ENCODE results near the gene KIF25.
"Not testable (repeated sequence)": the region's sequence is repeated elsewhere in the genome, so short reads cannot be mapped to it uniquely, and the experiment has no call there.

KIF25 gene

DNA sequence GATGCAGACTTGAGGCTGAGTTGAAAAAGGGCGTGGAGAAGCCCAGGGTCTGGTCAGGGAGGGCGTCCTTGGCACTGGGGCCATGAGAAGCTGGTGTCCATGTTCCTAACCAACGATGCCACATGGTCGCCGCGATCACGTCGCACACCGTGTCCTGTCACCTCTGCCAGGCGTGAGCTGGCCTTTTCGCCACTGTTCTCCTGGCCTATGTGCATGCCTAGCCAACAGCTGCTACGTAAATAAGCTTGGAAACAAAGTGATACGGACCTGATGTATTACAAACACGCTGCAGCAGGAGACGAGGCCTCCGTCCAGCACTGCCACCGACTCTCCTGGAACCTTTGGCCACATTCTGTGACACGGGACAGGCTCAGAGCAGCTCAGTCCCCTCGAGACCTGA lies 22.0 kb upstream of the KIF25 start:
- DNase-seq, result no peak

DNA sequence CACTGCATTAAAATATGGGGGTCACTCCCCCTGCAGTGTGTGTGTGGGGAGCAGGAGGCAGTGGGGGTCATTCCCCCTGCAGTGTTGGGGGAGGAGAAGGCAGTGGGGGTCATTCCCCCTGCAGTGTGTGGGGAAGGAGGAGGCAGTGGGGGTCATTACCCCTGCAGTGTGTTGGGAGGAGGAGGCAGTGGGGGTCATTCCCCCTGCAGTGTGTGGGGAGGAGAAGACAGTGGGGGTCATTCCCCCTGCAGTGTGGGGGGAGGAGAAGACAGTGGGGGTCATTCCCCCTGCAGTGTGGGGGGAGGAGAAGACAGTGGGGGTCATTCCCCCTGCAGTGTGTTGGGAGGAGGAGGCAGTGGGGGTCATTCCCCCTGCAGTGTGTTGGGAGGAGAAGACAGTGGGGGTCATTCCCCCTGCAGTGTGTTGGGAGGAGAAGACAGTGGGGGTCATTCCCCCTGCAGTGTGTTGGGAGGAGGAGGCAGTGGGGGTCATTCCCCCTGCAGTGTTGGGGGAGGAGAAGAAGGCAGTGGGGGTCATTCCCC lies 21.3 kb upstream of the KIF25 start:
- not testable (repeated sequence) for DNase-seq

DNA sequence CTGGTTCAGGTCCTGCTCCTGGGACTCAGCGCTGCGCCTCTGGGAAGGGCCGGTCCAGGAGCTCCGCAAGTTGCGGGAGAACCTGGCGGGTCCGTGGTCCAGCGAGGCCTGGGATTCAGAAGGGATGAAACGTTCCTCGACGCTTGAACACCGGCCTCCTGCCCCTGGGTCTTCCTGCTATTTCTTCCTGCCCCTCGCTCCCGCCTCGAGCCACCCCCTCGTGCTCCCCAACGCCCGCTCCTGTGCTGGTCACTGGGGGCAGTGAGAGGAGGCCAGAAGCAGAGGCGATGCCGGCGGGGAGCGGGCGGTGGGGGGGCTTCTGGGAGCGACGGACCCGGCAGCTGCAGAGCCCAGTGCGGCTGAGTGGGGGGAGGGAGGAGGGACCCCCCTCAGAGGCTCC lies 20.8 kb upstream of the KIF25 start:
- DNase-seq, result no peak

DNA sequence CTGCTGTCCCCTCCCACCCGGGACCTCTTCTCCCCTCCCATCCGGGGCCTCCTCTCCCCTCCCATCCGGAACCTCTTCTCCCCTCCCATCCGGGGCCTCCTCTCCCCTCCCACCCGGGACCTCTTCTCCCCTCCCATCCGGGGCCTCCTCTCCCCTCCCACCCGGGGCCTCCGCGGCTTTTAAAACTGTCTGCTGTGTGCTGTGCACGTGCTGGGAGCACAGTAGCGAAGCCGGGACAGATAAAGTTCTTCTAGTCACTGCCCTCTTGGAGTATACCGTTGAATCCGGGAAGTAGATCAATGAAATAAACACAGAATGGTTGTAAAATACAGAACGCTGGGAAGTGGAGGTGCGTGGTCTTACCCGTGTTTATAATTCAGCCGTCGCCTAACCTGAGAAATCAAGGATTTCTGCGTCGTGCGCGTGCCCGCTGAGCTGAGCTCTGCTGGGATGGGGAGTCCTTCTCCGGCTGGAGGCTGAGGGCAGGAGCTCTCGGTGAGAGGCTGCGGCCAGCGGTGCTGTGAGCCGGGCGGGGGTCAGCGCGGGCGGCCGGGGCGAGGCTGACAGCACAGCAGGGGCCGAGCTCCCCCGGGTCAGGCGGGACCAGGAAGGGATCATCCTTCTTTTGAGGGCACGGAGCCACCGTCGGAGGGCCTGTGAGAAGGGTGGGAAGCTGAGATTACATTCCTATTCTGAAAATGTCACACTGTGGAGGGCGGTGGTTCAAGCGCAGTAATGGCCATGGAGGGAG lies 19.6 kb upstream of the KIF25 start:
- DNase-seq, result no peak

DNA sequence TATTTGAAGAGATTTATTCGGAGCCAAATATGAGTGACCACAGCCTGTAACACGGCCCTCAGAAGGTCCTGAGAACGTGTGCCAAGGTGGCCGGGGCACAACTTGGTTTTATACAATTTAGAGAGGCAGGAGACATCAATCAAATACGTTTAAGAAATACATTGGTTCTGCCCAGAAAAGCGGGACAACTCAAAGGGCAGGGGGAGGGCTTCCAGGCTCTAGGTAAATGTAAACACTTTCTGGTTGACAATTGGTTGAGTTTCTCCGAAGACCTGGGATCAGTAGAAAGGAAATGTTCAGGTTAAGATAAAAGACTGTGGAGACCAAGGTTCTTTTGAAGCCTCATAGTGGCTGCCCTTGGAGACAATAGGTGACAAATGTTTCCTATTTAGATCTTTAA lies 18.9 kb upstream of the KIF25 start:
- DNase-seq, result no peak

DNA sequence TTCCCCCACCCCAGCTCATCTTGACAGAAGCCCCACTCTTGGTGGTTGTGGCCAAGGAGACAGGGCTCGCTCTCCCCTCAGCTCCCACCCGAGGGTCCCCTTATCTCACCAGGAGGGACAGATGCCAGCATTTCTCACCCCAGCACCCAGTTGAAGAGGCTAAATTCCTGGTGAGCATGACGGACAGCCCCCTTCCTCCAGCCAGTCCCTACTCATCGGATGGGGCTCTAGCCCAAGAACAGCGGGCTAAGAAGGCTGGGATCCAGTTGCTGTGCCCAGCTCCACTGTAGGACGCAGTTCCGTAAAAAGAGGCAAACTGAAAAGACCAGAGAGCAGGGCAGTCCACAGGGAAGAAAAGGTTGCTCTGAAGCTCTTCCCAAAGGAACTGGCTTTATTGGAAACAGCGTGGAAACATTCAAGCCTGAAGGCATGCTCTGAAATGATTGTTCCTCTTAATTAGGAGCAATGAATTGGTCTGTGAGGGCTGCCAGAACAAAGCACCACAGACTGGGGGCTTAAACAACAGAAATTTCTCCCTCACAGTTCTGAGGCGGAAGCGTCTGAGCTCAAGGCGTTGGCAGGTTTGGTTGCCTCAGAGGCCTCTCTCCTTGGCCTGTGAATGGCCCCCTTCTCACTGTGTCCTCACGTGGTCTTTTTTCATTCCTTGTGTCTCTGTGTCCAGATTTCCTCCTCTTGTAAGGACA lies 17.9 kb upstream of the KIF25 start:
- DNase-seq, result no peak

DNA sequence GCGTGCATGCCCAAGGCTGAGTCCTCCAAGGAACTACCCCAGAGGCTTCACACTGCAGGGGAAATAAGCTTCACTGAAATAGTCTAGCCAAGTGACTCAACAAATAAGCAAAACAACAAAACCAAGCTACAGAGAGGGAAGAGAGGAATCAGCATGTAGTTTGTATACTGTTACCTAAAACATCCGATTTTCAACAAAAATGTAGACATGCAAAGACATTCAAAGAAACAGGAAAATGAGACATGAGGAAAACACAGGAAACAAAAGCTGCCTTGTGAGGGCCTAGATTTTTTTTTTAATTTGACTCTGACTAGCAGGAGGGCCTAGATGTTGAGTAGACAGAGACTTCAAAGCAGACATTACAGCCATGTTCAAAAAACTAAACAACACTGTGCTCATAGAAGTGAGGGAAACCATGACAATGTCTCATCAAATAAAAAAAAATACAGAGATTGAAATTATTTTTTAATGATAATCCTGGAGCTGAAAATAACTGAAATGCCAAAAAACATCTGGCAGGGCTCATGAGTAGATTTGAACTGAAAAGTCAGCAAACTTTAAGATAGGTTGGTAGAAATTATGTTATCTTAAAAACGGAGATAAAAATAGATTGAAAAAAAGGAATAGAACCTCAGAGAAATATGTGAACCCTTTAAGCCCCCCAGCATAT lies 16.4 kb upstream of the KIF25 start:
- DNase-seq, result no peak

DNA sequence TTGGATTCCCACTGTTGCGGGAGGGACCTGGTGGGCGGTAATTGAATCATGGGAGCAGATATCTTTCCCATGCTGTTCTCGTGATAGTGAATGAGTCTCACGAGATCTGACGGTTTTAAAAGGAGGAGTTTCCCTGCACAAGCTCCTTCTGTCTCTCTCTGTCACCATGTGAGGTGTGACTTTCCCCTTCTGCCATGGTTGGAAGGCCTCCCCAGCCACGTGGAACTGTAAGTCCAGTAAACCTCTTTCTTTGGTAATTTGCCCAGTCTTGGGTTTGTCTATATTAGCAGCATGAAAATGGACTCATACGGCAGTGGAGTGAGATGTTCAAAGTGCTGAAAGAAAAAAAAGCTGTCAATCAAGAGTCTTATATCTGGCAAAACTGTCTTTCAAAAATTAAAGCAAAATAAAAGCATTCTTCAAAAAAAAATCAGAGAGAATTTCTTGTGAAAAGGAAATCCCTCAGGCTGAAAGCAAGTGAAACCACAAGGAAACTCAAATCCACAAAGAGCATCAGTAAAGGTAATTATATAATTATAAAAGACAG lies 15.5 kb upstream of the KIF25 start:
- no peak for DNase-seq

DNA sequence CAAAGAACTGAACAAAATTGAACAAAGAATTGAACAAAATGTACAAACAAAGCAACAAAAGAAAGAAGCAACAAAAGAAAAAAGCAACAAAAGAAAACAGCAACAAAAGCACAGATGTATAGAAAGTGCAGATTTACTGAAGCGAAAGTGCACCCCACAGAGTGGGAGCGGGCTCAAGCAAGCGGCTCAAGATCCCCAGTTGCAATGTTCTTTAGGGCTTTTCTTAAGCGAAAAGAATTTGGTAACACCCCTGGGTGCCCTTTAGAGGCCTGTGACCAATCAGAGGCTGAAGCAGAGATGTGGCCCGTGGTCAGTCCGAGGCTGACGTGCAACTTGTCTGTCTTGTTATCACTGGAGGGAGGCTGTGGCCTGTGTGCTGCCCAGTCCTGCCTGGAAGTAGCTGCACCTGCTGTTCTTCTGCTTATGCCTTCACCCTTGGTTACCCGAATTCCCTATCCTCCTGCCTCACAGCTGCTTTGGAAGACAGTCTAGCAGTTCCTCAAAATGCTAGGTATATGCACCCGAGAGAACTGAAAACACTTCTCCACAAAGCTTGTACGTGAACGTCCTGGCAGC lies 13.2 kb upstream of the KIF25 start:
- no peak for DNase-seq

DNA sequence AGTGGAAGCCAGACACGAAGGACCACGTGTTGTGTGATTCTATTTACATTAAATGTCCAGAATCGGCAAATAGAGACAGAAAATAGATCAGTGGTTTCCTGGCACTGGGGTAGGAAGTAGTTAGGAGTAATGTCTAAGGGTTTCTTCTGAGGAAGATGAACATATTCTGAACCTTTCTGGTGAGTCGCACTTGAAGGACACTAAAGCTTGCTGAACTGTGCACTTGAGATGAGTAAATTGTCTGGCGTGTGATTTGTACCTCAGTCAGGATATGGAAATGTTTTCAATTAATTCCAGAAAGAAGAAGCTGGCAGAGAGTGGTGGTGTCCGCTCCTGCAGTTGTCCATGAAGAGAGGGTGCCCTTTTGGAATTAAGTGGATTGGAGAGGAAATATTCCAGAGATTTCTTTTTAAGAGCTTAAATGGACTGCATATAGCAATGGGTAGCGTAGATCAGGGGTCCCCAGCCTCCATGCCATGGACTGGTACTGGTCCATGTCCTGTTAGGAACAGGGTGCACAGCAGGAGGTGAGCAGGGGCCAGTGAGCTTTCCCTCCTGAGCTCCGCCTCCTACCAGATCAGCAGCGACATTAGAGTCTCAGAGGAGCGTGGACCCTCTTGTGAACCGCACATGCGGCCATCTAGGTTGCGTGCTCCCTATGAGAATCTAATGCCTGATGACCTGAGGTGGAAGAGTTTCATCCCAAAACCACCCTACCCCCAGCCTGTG lies 12.4 kb upstream of the KIF25 start:
- DNase-seq, result no peak

DNA sequence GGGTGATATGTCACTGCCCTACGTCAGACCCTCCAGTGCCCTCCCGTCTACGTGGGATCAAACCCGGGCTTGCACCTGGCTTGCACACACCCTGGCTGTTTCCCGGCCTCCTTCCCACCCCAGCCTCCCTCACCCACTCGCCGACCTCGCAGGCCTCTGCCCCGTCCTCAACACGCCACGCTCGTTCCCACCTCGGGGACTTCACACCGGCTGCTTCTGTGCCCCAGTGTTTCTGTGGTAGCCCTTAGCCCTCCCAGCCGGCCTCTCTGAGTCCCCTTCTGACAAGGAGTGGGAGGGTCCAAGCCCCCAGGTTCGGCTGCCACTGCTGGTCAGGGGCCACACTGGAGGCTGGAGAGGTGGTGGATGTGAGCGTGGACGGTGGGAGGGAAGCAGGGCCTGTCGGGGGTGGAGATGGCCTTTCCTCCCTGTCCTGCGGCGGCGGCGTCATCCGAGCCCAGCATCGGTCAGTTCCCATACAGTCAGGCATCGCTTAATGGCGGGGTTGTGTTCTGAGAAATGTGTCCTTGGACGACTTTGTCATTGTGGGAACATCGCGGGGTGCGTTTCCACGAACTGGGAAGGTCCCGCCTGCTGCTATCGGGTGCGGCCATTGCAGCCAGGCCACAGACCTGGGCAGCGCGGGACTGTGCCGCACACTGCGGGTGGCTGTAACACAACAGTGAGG lies 11.4 kb upstream of the KIF25 start:
- DNase-seq, result no peak

DNA sequence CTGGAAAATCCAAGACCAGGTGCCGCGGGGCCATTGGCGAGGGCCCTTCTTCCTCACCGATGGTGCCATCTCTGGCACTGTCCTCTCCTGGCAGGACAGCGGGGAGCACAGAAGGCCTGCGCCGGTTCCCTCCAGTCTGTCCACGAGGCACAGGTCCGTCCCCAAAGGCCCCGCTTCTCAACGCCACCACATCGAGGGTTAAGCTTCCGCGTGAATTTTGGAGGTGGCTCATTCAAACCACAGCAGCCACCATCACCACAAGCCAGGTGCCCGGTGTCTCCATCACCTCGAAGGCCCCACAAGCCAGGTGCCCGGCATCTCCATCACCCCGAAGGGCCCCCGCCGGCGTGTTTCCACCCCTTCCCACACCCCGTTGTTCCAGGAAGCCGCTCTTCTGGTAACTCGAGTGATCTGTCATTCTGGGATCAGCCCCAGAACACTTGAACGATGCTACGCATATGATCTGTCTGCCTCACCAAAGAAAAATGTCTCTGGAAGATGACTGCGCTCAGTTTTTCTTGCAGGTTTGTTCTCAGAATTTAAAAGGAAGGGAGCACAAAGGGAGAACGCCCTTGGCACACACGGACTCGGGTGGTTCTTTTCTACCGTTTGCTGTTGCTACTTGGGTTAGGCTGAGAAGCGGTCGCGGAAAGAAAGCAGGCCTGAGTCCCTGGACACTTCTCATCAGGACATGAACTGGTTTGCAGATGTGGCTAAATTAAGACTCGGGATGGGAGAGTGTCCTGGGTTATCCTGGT lies 9.9 kb upstream of the KIF25 start:
- no peak for DNase-seq

DNA sequence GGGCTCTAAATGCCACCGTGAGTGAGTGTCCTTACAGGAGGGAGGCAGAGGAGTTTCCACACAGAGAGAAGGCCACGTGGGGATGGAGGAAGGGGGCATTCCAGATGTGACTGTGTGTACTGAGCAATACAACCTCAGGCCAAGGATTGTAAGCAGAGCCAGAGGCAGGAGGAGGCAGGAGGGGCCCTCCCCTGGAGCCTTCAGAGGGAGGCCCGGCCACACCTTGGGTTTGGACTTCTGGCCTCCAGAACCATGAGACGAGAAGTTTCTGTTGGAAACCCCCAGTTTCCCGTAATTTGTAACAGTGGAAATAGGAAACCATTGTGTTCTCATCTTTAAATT lies 9.3 kb upstream of the KIF25 start:
- no peak for DNase-seq

DNA sequence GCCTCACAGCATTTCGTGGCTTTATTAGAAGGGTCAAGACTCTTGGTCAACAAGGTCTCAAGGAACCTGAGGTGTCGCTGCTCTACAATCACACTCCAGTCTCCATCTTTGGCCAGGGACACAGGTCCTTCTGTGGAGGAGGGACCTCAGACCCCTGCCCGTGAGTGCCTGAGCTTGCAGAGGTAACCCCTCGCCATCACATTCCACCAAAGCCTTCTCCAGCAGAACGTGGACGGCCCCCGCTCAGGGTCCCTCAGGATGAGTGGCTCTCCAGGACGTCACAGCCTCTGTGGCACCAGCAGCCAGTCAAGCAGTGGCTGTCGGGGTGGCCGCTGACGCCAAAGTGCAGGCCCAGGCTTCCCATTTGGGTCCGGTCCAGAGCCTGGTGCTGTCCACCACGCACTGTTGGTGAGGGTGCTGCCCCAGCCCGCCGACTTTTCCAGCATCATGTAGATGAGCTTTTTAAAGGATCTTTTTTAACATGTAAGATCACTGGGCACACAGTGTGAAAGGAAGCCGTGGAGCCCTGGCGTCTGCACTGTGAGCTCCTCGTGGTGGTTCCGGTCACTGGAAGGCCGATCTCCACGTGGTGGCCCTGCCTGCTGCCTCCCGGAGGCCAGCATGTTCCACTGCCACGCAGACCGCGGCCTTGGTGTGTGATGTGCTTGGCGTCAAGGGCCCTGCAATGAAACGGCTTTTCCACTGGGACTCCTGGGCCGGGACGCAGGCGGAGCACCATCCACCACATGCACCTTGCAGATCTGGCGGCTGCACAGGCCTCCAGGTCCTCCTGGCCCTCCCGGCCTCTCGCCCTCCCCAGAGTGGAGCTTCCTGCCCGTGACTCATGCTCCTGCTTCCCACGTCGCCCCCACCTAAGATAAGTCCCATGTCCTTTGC lies 8.3 kb upstream of the KIF25 start:
- no peak for DNase-seq

DNA sequence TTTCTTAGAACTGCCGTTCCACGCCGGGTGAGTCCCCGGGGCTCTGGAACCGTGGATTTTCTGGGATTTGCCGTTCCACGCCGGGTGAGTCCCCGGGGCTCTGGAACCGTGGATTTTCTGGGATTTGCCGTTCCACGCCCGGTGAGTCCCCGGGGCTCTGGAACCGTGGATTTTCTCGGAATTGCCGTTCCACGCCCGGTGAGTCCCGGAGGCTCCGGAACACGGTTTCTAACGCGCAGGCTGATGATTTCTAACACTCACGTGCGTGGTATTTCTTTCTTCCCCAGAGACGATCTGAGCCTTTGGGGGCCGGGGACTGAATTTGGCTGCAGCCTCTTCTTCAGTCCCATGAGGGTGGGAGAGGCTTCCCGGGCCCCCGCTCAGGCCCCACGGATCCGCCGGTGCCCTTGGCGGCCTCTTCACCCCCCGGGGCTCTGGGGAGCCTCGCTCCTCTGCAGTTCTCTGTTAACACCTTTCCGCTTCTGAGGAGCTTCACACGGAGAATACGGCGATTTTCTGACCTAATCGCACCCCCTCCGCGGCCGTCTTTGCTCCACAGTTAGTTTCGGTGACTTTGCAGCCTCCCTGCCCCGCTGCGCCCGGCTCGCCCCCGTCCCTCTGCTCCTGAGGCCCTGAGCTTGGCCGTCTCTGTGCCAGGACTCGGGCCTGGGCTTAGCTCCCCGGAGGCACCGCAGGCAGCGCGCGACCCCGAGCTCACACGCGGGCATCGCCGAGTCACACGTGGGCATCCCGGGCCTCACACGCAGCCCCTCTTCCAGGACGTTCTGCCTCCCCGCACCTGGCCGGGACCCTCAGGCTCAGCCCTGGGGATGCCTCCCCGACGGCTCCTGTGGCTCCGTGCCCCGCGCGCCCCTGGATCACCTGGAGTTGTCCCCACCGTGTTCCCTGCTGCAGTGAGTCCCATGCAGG lies 7.2 kb upstream of the KIF25 start:
- no peak for DNase-seq

DNA sequence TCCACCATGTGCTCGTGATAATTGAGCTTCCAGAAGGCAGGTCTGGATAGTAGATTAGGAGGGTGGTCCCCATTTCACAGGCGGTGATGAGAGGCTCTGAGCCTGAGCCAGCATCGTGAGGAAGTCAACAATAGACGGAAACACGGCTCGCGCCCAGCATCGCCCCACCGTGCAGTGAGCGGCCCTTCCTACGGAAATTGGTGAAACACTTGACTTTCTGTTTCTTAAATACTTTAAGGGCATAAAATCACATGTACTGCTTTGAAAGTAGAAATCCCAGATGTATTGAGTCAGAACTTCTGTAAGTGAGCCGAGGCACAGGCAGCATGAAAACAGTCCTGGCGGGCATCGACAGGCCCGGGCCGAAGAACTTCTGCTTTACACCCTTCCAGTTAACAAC lies 4.3 kb upstream of the KIF25 start:
- DNase-seq, result no peak

DNA sequence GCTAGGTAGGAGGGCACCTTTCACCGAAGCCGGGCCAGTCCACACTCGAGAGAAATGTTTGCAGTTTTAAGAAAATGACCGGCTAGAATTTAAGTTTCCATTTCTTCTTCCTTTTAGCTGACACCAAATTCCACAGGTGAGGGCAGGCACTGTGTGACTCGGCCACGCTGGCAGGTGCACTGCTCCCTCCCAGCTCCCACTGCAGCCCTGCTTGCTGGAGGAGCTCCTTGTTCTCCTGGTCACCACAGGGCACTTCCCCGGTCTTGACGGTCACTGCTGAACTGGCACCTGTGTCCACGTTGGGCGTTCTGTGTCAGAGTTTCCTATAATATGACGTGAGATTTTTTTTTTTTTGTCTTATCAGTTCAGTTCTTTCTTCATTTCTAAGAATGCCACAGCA lies 3.6 kb upstream of the KIF25 start:
- DNase-seq, result no peak

DNA sequence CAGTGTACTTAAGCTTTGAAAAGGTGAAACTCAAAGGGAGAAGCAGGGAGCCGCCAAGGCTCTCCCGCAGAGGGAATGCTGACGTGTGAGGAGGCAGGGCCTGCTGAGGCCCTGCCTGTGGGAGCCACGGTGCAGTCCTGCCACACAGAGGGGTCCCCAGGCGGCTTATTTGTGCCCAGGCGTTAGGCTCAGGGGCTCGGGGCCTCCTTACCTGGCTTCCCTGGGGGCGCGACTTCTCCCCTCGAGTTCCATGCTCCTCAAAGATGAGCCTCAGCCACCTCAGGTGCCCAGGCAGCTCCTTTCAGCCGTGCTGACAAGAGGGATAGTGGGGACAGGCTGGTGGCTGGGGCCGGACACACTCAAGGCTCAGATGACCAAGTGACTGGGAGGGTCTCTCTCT lies 2.2 kb upstream of the KIF25 start:
- DNase-seq, result no peak

DNA sequence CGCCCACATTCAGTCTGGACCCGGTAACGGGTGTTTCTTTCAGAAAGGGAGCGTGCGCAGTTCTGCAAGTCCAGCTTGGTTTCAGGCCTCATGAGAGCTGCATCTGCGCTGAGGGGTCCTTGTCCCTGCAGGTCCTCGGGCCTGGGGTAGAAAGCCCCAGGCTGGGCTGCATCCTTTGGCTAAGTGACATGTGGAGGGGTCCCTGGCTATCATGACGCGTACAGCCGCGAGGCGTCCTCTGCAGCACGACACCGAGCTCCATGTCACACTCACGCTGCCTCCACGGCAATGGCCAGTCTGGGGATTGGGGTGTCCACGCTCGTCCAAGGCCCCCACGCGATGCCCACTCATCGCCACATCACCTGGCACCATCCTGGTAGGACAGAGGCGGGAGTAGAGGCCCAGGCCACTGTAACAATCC lies 1.7 kb upstream of the KIF25 start:
- DNase-seq, result no peak
